OCI-M2 (cell line): Measurements from ENCODE around the gene CTNS.
"Not testable (repeated sequence)": the region's sequence is repeated elsewhere in the genome, so short reads cannot be mapped to it uniquely, and the experiment has no call there.

Experiments
- DNase-seq: peaks from one replicate; lab custom pipeline; 2025; ENCODE audit not compliant: unreplicated experiment; lab: John Stamatoyannopoulos, UW

Gene CTNS

GRCh38 chr17:3681565-3681964 lies 45.0 kb downstream of the CTNS start:
- no peak for DNase-seq

GRCh38 chr17:3682033-3682432 lies 45.5 kb downstream of the CTNS start:
- no peak for DNase-seq

GRCh38 chr17:3683054-3683511 lies 46.5 kb downstream of the CTNS start:
- no peak for DNase-seq

- DNase-seq, result no peak
These were observed 48.6 kb downstream of the CTNS start for GRCh38 chr17:3685174-3685573.

DNA sequence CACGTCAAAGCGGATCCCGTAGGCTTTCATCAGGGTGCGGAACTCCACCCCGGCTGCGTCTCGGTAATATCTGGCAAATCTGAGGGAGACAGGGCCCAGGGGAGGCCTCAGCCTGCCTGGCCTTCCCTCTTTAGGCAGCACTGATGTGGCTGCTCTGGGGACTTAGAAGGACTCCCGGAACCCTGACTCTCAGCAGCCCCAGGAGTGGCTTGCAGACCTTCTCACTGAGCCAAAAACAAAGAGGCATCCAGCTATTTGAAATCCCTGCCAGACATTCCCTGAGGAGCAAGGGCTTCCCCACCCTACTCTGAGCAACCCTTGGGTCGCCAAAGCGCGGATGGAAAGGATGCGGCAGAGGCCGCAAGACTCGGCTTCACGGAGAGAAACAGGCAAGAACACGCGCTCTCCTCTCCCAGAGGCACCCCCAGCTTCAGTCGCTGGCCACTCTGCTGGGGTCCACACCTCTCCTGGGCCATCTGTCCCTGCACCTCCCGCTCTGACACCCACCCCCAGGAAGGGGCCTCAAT lies 51.5 kb downstream of the CTNS start:
- DNase-seq, result no peak

GRCh38 chr17:3688852-3689261 lies 52.3 kb downstream of the CTNS start:
- no peak for DNase-seq

GRCh38 chr17:3689262-3690093 lies 52.9 kb downstream of the CTNS start:
- DNase-seq, result no peak

GRCh38 chr17:3690094-3690715 lies 53.6 kb downstream of the CTNS start:
- DNase-seq, result no peak

DNA sequence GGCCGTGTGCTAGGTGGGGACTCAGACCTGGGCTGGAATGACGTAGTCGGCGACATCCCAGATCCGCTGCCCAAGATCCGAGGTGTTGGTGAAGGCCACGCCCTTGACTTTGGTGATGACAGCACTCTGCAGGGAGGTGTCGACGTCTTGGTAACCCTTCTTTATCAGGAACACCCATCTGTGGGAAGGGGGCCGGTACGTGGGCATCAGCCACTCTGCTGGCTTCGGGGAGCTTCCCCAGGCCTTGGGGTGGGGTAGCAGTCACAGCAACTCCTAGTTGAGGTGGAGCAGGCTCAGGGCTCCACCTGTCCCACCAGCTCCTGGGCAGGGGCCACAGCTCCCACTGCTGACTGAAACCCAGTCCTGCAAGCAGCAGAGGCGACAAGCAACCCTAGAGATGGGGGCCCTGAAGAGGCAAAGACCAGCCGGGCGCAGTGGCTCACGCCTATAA lies 55.1 kb downstream of the CTNS start:
- DNase-seq, result no peak

- DNase-seq, result no peak
These were observed 55.8 kb downstream of the CTNS start for GRCh38 chr17:3692346-3692745.

DNA sequence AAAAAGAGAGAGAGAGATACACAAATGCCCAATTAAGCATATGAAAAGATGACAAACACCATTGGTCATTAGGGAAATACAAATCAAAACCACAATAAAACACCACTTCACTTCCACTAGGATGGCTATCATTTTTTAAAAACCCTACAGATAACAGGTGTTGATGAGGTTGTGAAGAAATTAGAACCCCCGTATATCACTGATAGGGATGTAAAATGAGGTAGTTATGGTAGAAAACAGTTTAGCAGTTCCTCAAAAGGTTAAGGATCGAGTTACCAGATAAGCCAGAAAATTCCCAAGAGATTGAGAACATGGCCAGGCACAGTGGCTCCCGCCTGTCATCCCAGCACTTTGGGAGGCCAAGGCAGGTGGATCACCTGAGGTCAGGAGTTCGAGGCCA lies 56.6 kb downstream of the CTNS start:
- no peak for DNase-seq

DNA sequence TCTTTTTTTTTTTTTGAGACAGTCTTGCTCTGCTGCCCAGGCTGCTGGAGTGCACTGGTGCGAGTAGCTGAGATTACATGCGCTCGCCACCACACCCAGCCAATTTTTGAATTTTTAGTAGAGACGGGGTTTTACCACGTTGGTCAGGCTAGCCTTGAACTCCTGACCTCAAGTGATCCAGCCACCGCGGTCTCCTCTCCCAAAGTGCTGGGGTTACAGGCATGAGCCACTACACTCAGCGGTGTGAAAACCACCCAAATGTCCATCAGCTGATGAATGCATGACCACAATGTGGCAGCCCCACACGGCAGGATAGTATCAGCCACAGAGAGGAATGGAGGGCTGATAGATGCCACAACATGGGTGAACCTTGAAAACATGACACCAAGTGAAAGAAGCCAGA lies 57.3 kb downstream of the CTNS start:
- no peak for DNase-seq

- no peak for DNase-seq
These were observed 58.7 kb downstream of the CTNS start for GRCh38 chr17:3695129-3695722.

GRCh38 chr17:3695723-3696411 lies 59.3 kb downstream of the CTNS start, which contains the start of gene P2RX5:
P2RX5 (minus strand) TSS chr17:3696155; CDS start chr17:3696005, 150 bp downstream.
- no peak for DNase-seq

DNA sequence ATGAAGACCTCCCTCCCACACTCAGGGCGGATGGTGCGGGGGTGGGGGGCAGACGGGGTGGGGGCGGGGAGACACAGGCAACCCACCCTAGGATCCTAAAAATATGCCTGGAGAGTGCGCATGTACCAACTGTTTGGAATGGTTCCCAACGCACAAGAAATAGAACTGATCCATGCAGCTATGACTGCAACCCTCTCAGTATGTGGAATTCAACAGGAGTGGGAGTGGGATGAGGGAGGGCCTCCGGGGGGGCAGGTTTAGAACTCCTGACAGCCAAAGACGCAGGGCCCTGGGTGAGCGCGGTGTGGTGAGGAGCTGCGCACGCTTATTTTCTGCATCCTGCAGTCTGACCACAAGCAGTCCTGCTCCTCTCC lies 60.5 kb downstream of the CTNS start:
- DNase-seq, result no peak

DNA sequence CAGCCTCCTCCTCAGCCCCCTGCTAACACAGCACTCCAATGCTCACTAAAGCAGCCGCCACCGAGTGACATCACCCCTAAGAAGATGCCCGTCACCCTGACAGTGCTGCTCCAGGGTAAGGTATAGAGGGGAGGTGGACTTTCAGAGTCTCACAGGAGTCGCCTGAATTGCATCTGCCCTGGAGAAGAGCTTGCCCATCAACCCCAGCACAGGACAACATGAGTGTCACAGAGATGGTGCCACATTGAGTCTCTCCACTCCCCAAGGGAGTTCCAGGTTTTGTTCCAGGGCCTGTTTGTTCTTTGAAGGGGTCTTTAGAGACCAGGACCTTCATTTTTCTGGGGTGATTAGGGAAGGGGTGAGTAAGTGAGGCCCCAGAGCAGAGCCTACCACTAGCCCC lies 61.6 kb downstream of the CTNS start:
- no peak for DNase-seq

- no peak for DNase-seq
These were observed 63.4 kb downstream of the CTNS start for GRCh38 chr17:3699951-3700350.

DNA sequence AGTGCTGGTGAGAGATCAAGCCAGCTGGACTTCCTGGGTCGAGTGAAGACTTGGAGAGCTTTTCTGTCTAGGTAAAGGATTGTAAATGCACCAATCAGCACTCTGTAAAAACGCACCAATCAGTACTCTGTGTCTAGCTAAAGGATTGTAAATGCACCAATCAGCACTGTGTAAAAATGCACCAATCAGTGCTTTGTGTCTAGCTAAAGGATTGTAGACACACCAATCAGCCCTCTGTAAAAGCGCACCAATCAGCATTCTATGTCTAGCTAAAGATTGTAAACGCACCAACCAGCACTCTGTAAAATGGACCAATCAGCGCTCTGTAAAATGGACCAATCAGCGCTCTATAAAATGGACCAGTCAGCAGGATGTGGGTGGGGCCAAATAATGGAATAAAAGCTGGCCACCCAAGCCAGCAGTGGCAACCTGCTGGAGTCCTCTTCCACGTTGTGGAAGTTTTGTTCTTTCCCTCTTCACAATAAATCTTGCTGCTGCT lies 65.5 kb downstream of the CTNS start:
- not testable (repeated sequence) for DNase-seq

DNA sequence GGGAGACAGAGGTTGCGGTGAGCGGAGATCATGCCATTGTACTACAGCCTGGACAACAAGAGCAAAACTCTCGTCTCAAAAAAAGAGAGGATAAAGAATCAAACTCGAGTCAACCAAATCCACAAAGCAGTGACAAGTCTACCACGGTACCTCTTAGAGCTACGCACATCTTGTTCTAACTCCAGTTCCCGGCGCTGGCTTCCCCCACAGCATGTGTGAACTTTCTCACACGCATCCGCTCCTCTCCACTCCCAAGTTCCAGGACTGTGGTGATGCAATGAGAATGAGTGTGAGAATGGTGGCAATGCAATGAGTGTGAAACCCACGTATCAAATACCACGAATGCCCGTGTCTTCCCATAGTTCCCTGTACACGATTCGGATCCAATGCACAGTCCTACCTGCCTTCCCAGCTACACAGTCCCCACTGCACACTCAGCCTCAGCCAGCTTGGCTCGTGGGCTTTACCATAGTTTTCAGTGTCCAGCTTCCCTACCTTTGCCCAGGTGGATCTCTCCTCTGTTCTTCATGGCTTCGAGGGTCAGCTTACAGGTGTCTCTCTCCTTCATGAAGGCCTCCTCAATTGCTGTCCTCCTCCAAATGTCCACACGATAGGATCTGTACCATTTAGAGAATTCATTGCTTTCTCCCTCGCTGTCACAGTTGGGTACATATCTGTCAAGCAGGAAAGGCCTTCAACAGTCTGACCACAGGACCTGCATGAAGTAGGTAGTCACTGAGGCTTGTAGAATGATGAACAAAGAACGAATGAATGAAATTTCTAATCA lies 68.6 kb downstream of the CTNS start:
- DNase-seq, result no peak

DNA sequence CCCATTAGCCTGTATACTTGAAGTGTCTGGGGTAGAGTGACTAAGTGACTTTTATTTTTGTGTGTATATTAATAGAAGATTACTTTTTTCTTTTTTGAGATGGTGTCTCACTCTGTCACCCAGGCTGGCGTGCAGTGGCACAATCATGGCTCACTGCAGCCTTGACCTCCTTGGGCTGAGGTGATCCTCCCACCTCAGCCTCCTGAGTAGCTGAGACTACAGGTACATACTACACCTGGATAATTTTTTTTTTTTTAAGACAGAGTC lies 69.1 kb downstream of the CTNS start:
- not testable (repeated sequence) for DNase-seq
